ENCODE measurements around the gene CABLES2.

The CABLES2 gene, protein sequence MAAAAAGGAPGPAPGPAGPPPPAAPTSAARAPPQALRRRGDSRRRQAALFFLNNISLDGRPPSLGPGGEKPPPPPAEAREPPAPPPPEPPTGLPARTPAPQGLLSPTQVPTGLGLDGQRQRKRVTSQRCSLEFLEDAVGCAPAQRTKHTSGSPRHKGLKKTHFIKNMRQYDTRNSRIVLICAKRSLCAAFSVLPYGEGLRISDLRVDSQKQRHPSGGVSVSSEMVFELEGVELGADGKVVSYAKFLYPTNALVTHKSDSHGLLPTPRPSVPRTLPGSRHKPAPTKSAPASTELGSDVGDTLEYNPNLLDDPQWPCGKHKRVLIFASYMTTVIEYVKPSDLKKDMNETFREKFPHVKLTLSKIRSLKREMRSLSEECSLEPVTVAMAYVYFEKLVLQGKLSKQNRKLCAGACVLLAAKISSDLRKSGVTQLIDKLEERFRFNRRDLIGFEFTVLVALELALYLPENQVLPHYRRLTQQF

DNA sequence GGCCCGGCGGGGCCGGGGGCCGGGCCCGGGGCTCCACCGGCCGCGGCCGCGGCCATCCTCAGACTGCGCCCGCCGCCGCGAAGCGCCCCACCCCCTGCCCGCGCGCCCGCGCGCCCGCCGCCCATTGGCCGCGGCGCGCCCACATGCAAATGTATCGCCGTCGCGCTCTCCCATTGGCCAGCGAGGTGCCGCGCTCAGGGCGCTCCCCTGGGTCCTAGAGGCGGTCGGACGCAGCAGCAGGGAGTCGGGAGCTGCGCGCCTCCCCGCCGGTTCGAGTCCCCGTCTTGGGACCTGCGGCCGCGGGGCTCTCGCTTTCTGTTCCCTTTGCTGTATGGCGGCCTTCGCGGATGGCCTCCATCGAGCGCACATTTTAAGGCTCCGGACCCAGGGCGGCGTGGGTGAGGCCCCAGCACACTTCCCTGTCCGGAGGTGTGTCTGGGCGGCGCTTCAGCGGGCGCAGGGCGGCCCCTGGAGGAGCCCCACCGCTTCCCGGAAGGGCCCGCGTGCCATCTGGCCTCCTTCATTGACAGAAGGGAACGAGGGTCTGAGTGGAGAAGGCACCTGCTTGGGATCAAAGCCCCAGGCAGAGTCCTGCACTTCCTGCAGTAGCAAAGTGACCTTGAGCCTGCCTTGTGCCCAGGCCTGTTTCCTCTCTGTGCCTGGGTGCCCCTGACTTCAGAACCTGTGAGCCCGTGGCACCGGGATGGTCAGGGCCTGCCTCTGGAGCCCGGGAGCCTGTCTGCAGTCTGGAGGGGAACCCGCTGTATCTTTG, at the start of gene CABLES2:
TSS of gene CABLES2 (minus strand) at position 65 of the 772 bp plus-strand sequence. CDS start at position 56, 9 bp downstream.
- peak; percentile 75 for DNase-seq

DNA sequence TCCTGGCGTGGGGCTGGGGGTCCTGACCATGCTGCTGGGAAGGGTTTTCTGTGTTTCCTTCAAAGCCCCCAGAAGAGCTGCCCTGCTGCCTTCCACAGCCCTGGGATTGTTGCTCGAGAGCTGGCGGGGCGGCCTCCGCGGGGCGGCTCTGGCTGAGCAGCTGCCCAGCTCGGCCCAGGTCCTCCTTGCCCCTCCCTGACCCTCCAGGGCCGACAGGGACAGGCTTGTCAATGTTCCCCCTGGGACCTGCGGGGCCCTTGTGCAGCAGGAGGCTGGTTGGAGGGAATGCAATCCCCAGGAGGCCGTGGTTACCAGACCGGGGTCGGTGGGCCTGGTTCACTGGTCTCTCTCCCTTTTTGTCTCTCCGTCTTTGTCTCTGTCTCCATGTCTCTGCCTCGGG, 48.8 kb upstream of the CABLES2 start:
- DNase-seq: no peak

DNA sequence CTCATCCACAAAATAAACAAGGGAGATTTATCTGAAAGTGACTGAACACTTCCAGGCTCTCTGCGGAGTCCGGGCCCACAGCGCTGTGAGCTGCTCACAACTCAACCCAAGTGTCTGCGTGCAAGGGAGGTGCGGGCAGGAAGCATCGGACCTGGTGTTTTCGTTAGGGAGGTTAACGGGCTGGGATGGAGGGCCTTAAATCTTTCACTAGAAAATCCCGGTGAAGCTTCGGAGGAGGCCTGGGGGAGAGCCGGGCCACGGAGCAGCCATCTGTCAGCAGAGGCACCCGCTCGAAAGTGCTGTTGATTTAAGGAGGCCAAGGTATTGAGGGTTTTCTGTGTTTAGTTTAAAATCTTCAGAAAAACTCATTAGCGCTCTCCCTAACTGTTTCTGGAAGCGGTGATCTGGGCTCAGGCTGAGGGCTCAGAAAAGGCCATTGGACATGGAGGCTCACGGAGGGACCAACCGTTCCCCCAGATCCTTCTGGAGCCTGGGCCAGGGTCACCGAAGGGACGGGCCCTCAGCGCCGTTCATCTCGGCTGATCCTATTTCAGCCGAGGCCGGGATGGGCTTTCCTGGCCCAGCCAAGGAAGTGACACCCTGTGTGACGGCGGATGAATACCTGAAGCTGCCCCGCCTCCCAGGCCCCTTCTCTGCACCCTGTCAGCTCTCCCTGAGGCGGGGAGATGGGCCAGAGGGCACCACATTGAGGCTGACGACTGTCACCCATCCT, 48.0 kb upstream of the CABLES2 start:
- no peak for DNase-seq

DNA sequence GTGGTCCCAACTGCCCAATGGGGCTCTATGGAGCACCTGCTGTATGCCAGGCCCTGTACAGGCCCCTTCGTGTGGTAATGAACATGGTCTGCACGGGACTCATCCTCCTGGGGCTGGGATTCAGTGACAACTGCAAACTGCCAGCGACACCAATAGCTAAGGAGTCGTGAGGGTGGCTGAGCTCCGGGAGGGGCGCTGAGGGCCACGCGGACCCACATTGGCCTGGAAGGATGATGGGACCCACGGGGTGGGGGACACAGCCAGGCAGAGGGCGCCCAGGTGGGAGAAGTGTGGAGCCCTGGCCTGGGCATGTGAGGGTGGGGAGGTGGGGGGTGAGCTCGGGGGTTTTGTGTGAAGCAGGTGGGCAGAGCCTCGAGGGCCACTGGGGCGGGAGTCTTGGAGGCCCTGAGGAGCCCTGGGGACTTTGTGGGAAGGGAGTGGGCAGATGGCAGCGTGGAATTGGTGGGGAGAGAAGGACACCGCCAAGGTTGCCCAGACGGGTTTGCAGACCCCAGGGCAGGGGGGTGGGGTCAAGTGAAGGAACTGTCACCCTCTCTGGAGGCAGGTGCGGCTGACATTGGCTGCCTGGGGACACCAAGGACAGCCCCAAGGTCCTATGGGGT, 46.2 kb upstream of the CABLES2 start:
- DNase-seq: no peak

DNA sequence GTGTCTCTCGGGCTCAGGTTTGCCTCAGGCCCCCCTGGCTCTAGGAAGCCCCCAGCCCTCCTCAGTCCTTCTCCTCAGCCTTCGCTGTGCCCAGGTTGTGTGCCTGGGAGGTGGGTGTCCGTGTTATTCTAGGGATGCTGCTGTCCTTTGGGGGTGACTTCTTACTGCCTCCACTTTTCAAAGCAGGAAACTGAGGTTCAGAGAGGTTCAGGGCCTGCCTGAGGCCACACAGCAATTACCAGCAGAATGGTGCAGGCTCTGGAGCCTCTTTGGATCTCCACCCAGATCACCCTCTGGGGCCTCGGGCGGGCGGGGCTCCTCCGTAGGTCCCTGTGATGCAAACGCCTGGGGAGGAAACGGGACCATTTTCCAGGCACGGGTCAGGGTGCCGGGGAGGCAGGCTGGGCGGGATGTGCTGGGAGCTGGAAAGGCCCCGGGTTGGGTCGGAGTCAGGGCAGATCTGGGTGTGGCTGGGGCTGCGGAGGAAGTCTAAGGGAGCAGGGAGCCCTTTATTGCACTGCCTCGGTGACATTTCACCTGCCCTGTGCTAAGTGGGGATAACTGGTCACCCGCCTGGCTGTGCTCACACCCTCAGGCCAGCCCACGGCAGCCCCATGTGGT, 45.5 kb upstream of the CABLES2 start:
- DNase-seq: no peak

DNA sequence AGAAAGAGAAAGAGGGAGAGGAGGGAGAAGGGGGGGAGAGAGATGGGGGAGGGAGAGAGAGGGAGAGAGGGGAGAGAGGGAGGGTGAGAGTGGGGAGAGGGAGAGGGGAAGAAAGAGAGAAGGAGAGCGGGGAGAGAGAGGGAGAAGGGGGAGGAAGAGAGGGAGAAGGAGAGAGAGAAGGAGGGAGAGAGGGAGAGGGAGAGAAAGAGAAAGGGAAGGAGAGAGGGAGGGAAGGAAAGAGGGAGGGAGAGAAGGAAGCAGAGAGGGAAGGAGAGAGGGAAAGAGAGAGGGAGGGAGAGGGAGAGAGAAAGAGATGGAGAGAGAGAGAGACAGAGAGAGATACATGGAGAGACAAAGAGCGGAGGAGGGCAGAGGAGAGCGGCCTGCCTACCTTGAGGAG, 44.9 kb upstream of the CABLES2 start:
- DNase-seq: no peak

DNA sequence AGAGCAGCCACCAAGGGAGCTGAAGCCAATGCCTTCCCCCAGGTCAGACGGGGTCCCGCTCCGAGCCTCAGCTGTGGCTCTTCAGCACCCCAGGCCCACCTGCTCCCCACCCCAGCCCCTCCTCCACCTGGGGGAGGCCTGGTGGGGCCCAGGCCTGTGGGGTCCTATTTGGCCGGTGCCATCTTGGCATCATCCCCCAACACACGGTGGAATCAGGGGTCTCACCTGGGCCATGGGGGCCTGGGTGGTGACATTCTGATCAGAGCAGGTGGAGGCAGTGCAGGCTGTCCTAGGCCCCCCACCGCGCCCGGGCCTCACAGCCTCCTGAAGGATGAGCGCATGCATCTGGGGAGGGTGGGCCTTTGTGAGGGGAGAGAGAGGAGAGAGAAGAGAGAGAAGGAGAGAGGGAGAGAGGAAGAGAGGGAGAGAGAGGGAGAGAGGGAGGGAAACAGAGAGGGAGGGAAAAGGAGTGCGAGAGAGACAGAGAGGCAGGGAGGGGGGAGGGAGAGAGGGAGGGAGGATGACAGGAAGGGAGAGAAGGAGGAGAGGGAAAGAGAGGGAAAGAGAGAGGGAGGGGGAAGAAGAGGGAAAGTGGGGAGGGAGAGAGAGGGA, 44.2 kb upstream of the CABLES2 start:
- no peak for DNase-seq

DNA sequence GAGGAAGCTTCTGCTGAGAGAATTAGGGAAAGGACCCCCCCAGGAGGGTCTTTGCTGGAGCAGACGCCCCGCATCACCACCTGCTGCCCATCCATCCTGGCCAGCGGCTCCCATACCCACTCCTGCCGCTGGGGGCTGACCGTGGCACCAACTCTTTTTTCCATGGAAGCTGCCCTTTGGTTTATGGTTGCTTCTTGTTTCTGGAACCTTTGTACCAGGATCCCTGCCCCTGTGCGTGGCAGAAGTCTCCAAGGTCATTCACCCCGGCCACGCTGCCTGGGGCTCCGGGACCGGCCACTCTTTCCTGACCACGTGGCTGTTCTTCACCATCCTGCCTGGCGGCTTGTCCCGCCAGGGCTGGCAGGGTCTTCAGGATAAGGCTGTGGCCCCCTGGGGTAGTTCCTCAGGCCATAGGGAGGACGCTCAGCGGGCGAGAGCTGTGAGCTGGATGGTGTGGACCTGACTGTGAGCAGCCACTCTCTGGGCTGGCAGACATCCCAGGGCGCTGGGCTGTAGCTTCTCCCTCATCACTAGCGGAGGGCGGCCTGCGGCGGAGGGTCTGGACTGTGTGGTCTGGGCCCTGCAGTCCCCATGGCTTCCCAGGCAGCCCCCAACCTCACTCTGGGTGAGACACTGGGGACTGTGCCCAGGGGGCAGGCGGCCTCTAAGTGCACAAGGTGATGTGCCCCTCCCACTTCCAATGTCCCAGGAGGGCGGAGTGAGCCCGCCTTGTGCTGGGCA, 43.0 kb upstream of the CABLES2 start:
- DNase-seq: no peak

DNA sequence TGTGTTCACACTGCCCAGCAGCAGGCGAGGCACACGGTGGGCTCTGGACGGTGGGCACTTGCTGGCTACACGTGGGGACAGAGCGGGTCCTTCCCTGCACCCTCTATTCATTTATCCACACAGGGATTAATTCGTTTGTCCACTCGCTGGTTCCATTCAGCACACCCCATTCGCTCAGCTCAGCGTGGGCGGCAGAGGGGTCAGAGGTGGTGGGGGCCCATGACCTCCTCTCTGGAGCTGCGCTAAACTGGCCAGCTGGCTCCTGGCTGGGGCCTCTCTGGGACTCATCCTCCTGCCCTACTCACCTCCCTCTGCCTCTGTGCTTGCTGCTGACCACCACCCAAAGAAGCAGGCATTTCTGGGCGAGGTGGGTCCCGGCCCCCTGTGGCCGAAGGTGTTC, 41.7 kb upstream of the CABLES2 start:
- DNase-seq: no peak

DNA sequence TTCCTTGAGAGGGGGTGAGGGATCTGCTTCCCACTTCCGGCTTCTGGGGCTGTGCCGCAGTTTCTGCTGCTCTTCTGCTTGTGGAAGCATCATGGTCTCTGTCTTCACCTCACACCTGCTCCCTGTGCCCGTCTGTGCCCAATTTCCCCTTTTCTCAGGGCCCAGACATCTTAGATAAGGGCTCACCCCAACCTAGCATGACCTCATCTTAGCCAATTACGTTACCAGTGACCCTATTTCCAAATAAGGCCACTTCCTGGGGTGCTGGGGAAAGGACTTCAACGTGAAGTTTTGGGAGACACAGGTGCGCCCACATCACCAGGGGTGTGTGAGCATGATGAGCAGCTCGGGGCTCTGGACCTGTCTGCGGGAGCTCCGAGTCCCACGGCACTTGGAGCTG, 41.0 kb upstream of the CABLES2 start:
- DNase-seq: no peak

DNA sequence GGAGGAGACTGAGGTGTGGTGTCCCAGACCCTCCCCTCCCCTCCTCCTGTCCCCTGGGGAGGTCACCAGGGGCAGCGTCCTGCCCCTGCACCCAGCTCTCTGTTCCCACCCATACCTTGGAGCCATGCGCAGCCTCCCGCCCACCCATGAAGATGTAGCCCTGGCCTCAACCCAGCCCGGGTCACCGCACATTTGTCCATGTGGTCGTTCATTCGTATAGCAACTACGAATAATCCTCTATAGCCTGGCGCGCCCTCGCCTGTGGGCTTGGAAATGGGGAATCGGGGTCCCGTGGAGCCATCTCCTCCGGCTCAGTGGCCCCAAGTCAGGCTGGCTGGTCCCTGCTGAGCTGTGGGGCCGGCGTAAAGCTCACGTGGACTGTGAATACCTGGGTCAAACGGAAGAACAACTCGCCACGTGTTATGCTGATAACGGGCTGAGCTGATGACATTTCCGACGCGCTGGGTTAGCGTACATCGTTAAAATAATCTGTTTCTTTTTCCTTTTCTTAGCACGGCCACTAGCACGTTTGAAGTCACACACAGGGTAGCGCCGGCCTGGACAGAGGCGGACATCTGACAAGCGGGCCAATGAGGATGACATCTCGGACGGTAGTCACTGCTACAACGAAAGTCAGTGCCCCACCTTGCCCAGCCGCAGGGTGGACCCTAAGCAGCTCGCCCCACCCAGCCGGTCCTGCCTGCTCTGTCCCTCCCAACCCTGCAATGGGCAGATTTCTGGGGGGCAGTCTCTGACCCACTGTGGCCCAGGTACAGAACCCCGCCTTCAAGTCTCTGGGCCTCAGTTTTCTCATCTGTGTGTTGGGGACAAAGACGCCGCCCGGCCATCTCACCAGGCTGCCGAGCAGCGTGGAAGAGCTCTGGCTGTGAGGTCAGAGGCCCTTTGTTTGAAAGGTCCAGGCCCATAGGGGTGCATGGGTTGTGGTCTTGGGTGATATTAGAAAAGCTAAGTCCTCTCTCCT, 40.1 kb upstream of the CABLES2 start:
- DNase-seq: no peak

DNA sequence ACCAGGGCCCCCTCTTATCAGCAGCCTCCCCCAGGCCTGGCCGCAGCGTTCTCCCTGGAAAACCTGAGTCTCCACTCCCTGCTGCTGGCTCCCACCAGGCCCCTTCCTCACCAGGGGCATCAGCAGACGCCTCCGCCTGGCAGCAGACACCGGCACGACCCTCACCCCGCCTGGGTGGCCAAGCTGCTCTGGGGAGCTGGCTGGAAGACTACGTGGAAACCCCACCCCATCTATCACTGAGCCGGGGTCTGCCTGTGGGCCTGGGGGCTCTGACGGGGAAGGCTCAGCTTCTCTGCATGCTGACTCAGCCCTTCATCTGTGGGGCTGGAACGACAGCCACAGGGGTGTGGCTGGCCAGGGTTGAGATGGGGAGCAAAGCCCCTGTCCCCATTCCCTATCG, 39.4 kb upstream of the CABLES2 start:
- no peak for DNase-seq

DNA sequence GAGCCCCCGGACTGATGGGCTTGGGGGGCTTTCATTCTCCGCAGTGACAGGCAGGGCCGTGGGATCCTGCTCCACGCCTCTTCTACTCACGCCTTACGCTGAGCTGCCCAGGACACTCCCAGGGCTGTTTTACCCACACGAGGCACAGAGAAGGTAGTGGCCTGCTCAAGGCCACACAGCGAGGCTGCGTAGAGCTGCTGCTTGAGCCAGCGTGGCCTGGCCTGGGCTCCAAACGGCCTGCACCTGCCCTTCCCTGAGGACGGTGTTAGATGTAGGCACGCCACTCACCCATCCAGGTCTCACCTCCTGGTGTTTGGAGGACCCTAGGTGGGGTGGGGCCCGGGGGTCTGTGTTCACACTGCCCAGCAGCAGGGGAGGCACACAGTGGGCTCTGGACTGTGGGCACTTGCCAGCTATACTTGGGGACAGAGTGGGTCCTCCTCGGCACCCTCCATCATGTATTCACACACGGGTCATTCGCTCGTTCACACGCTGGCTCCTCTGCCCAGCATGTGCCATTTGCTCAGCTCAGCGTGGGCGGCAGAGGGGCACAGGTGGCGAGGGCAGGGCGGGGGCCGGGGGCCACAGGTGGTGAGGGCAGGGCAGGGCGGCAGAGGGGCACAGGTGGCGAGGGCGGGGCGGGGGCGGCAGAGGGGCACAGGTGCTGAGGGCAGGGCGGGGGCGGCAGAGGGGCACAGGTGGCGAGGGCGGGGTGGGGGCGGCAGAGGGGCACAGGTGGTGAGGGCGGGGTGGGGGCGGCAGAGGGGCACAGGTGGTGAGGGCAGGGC, 38.7 kb upstream of the CABLES2 start:
- DNase-seq: no peak

DNA sequence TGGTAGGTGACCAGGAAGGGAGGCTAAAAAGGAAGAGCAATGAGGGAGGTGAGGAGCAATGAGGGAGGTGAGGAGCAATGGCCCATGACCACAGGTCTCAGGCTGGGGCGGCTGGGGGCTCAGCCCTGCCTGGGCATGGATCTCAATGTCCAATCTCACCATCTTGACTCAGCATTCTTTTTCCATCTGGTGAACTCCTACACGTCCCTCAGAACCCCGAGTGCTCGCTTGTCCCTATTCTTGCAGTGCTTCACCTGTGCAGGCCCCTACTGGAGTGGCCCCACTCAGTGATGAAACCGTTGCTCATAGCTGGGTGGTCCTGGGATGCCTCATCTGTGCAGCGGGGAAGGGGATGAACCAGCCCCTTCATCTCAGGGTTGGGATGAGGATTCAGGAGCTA, 37.2 kb upstream of the CABLES2 start:
- DNase-seq: no peak

DNA sequence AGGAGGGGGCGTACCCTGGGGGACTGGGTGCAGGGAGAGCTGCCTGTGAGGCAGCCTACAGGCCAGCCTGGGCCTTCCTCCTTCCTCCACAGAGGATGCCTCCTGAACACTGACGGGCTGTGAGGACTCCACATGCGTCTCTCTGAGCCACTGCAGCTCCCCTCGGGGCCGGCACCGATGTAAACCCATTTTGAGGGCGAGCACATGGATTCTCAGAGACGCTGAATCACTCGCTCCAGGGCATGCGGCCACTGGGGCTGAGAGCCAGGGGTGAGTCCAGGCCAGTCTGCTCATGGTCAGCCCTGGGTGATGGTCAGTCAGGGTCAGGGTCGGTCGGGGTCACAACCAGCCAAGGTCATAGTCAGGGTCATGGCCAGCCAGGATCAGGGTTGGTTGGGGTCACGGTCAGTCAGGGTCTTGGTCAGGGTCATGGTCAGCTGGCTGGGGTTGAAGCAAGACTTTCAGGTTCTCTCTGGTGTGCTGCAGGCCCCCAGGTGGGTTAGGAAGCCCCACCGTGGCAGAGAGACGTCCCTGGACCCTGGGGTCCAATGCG, 35.0 kb upstream of the CABLES2 start:
- DNase-seq: no peak

DNA sequence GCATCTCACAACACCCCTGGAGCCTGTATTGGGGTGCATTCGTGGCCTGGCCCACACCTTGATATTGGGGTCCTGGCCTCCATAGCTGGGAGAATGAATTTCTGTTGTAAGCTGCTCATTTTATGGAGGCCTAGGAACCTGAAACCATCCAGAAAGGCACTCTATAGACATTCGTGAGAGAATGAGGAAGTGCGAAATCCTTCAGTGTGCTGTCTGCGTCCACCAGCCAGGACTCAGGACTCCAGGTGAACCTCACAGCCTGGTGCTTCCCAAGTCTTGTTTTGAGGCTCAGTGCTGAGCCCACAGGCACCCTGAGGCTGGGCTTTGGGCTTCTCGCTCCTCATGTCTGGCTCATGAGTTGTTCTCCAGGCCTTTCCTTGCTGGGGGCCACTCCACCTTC, 32.1 kb upstream of the CABLES2 start:
- no peak for DNase-seq

DNA sequence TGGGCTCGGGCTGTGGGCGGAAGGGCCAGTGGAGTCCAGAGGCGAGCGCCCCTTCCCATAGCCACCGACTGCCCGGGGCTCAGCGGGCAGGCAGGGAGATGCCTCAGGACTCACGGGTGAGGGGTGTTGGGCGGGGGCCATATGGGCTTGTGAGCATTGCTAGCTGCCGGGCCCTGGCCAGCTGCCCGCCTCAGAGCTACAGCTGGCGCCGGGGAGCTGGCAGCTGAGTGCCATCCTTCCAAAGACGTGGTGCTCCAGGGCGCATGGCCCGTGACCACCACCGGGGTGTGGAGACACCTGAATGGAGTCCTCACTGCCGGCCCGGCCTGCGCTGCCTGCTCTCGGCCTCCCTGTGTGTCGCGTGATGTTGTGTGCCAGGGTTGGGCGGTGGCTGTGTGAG, 30.8 kb upstream of the CABLES2 start:
- DNase-seq: no peak

DNA sequence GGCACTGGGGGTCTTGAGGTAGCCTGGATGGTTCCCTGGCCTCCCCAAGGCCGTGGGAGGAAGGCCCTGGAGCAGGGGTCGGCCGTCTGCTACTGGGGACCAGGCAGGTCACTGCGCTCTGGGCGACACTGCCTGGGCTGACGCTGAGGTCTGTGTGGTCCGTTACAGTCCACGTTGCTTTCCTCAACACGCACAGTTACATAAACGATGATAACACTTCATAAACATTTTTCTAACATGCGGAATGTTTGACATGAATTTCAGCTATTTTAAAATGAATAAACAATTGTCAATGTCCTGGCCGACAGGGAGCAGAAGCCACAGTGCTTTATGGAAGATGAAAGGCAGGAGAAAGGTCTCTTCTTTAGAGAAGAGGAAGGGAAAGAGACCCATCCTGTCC, 30.4 kb upstream of the CABLES2 start:
- no peak for DNase-seq

DNA sequence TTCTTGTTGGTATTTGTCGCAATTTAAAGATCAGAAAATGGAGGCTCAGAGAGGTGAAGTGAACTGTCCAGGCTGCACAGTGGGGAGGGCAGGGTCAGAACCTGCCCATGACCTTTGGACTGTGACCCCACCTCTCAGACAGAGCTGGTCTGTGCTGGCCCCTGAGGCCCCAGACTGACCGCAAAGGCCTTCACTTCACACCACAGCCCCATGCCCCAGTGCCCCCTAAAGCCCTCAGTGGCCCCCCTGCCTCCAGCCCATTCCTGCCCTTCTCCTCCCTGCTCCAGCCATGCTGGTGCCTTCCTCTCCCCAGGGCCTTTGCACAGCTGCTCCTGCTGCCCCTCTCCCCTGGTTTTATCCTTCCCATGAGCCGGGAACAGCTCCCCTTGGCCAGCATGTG, 29.6 kb upstream of the CABLES2 start:
- no peak for DNase-seq
